GM12878 (cell line): Measurements from ENCODE around the gene UTF1. TPM values are rescaled to one million over a fixed set of nuclear protein-coding genes. Genes with fewer than 3 reads are reported as not detected.
A peak's percentile ranks its signal among the peaks of the same experiment; 100 is the strongest.

Experiments
- ATAC-seq: fragments of 200-7000 bp; cut with Tn5 transposase; 3 replicates; pipeline ENCODE4 v1.9.1; 2020; ENCODE audit warnings: mild to moderate bottlenecking, moderate library complexity
- BruUV-seq: library from RNA; stranded (reverse); fragments of 400-500 nt; replicated peaks from 2 replicates; lab custom pipeline; 2021; lab: Mats Ljungman, UMichigan
- CTCF ChIA-PET: fragments of 300-600 bp; sonication (Branson Sonifier 250); formaldehyde crosslinking; extraction: SDS; loops from one replicate; lab custom pipeline; 2021; ENCODE audit warnings: inconsistent platforms; lab: Yijun Ruan, JAX
- POLR2A ChIA-PET: fragments of 350-600 bp; formaldehyde crosslinking; extraction: SDS; loops from one replicate; lab custom pipeline; 2021; ENCODE audit warnings: inconsistent platforms; lab: Charles Lee
- RAD21 ChIA-PET: fragments of 300-600 bp; sonication (Branson Sonifier 250); formaldehyde crosslinking; loops from one replicate; lab custom pipeline; 2023; ENCODE audit warnings: antibody characterized with exemption; ENCODE audit not compliant: unreplicated experiment; lab: Charles Lee
- SMC1A ChIA-PET: fragments of 300-600 bp; sonication (Branson Sonifier 250); formaldehyde crosslinking; loops from one replicate; lab custom pipeline; 2023; ENCODE audit not compliant: unreplicated experiment, uncharacterized antibody; lab: Charles Lee
- DNase-seq: peaks from one replicate; pipeline ENCODE4 v3.0.0-alpha.2; 2011; ENCODE audit warnings: low read depth, low spot score
- FAIRE-seq: peaks from 3 replicates; lab custom pipeline; 2011; peaks lifted over from hg19 to GRCh38; lab: Jason Lieb, UNC
- H2AFZ ChIP-seq: 2 replicates; pipeline ENCODE4 v1.6.0; 2011; ENCODE audit warnings: low read depth, low read length, control low read depth; ENCODE audit not compliant: control insufficient read depth
- H3K27ac ChIP-seq: 2 replicates; pipeline ENCODE4 v1.5.1; 2011; ENCODE audit warnings: control low read depth; ENCODE audit not compliant: control insufficient read depth, insufficient read depth
- H3K27me3 ChIP-seq, 2 experiments: replicated peaks in 1 of 2; 2 replicates each; pipeline versions ENCODE4 v1.6.0 to v1.6.1; 2011; ENCODE audit warnings: low read length in 1 of 2; ENCODE audit not compliant: control insufficient read depth in 2 of 2, insufficient read depth in 2 of 2
- H3K36me3 ChIP-seq, 2 experiments: 2 replicates each; pipeline ENCODE4 v1.5.1; 2011; ENCODE audit warnings: low read length in 1 of 2; ENCODE audit not compliant: control insufficient read depth in 2 of 2, insufficient read depth in 2 of 2
- H3K4me1 ChIP-seq: 2 replicates; pipeline ENCODE4 v1.6.1; 2011; ENCODE audit warnings: mild to moderate bottlenecking, low read length, moderate library complexity, mixed read lengths; ENCODE audit not compliant: control insufficient read depth, insufficient read depth
- H3K4me2 ChIP-seq: 2 replicates; pipeline ENCODE4 v1.6.0; 2011; ENCODE audit warnings: control low read depth; ENCODE audit not compliant: control insufficient read depth, insufficient read depth
- H3K4me3 ChIP-seq: fragments of 200-600 bp; sonication (generic); 2 replicates; pipeline ENCODE4 v1.5.1; 2016
- H3K79me2 ChIP-seq: 2 replicates; pipeline ENCODE4 v1.6.0; 2011; ENCODE audit warnings: low read length; ENCODE audit not compliant: control insufficient read depth, insufficient read depth
- H3K9ac ChIP-seq: 2 replicates; pipeline ENCODE4 v1.8.0; 2011; ENCODE audit warnings: low read length, control low read depth, mixed read lengths; ENCODE audit not compliant: control insufficient read depth, insufficient read depth
- H3K9me3 ChIP-seq: replicated peaks from 3 replicates; pipeline ENCODE4 v1.5.1; 2011; ENCODE audit warnings: mild to moderate bottlenecking, low read length; ENCODE audit not compliant: control insufficient read depth, insufficient read depth
- H4K20me1 ChIP-seq: 2 replicates; pipeline ENCODE4 v1.6.0; 2011; ENCODE audit not compliant: control insufficient read depth, insufficient read depth
- ETV6 ChIP-seq, 2 experiments: fragments of 450-650 bp in 1 of 2; IDR thresholded peaks in 1 of 2; conservative IDR thresholded peaks in 1 of 2; 2 replicates each; pipeline ENCODE4 v1.6.1; 2014; ENCODE audit warnings: antibody characterized with exemption in 1 of 2, borderline replicate concordance in 1 of 2, low read depth in 1 of 2, mild to moderate bottlenecking in 1 of 2, moderate library complexity in 1 of 2
- EZH2 ChIP-seq: IDR thresholded peaks from 2 replicates; pipeline ENCODE4 v1.6.1; 2012; ENCODE audit warnings: low read depth, mild to moderate bottlenecking, control low read depth, inconsistent platforms, low read length, borderline replicate concordance; ENCODE audit not compliant: control insufficient read depth
- FOS ChIP-seq: IDR thresholded peaks from 3 replicates; pipeline ENCODE4 v1.6.1; 2011; ENCODE audit warnings: borderline replicate concordance; ENCODE audit not compliant: insufficient read length; ENCODE audit errors: extremely low read depth
- FOXM1 ChIP-seq: IDR thresholded peaks from 2 replicates; pipeline ENCODE4 v1.6.1; 2012; ENCODE audit warnings: low read depth, mild to moderate bottlenecking, inconsistent platforms, low read length, moderate library complexity
- IKZF2 ChIP-seq, 2 experiments: fragments of 450-650 bp; IDR thresholded peaks; 2 replicates each; pipeline ENCODE4 v1.6.1; 2017; ENCODE audit warnings: mild to moderate bottlenecking in 2 of 2, moderate library complexity in 2 of 2
- IRF4 ChIP-seq: IDR thresholded peaks from 2 replicates; pipeline ENCODE4 v1.6.1; 2011; ENCODE audit warnings: low read depth, low read length
- KDM1A ChIP-seq: fragments of 200-600 bp; sonication (generic); IDR thresholded peaks from 2 replicates; pipeline ENCODE4 v1.6.1; 2016; ENCODE audit warnings: borderline replicate concordance
- NR2C2 ChIP-seq: IDR thresholded peaks from 2 replicates; pipeline ENCODE4 v1.6.1; 2011; ENCODE audit warnings: borderline replicate concordance, low read depth; ENCODE audit not compliant: control insufficient read depth, insufficient read length
- SIX5 ChIP-seq: IDR thresholded peaks from 2 replicates; pipeline ENCODE4 v1.6.1; 2011; ENCODE audit warnings: mild to moderate bottlenecking, low read depth, low read length, moderate library complexity; ENCODE audit not compliant: severe bottlenecking
- ZBTB33 ChIP-seq: fragments of 450-650 bp; IDR thresholded peaks from 2 replicates; pipeline ENCODE4 v1.6.1; 2017; ENCODE audit warnings: mild to moderate bottlenecking
- ZNF622 ChIP-seq: fragments of 450-650 bp; IDR thresholded peaks from 2 replicates; pipeline ENCODE4 v1.6.1; 2017; ENCODE audit warnings: mild to moderate bottlenecking, inconsistent platforms
- WGBS: methylation state at CpG from one replicate; pipeline ENCODE4 v1.1.6; 2016; ENCODE audit warnings: low lambda C conversion rate; ENCODE audit not compliant: insufficient replicate concordance, insufficient coverage; ENCODE audit errors: missing lambda C conversion rate; 5-methylcytosine and 5-hydroxymethylcytosine counted together
- in situ Hi-C: fragments of 300-500 bp; cut with MboI; formaldehyde crosslinking; loops from 9 replicates; pipeline ENCODE4 v1.14.3; 2018; ENCODE audit warnings: mixed read lengths
- intact Hi-C: fragments of 100-400 bp; cut with micrococcal nuclease; formaldehyde crosslinking; loops from one replicate; pipeline ENCODE4 v1.14.2; 2022; ENCODE audit not compliant: unreplicated experiment
- polyA plus RNA-seq, 11 experiments: library from polyadenylated mRNA; depleted of rRNA in 4 of 11; unstranded in 6 of 11; stranded (reverse) in 5 of 11; fragments of >200 nt; fragmentation: Nextera tagmentation in 4 of 11; fragmentation: Illumina TruSeq in 1 of 11; extraction: Ambion mirVana in 4 of 11; extraction: Trizol in 1 of 11; gene quantifications; 1 replicate in 1 of 11; 2 replicates in 10 of 11; pipeline versions ENCODE4 v1.2.1 to v1.2.3, GENCODE V29; 2011 to 2016; ENCODE audit warnings: inconsistent platforms in 2 of 11, missing spikeins in 2 of 11, low read depth in 1 of 11
- total RNA-seq, 4 experiments: library from RNA; depleted of rRNA in 3 of 4; stranded (reverse); fragments of >200 nt in 3 of 4; fragmentation: Illumina TruSeq in 1 of 4; extraction: Trizol in 1 of 4; gene quantifications; 2 replicates each; pipeline versions ENCODE4 v1.2.1 to v1.2.3, GENCODE V29; 2013 to 2021

The UTF1 gene
- total and polyA plus RNA-seq, 10 of the 15 experiments (the other 5 are each of a cell fraction or from before 2014, with no cell fraction given), result not detected

- Histone ChIP-seq H2AFZ (no peak overlapping the region), H3K4me3 (no peak overlapping the region), H3K4me1 (peaks cover 30% of the 10 kb centered on the region), H3K79me2 (no peaks in the 10 kb centered on the region), H3K4me2 (no peak overlapping the region), H3K27ac (no peak overlapping the region), H3K36me3 (peaks cover 0 to 1% of the 10 kb centered on the region in 2 experiments; a peak in 1 of 4 replicates), H4K20me1 (no peaks in the 10 kb centered on the region), H3K27me3 (no peaks in the 10 kb centered on the region), H3K9me3 (no peaks in the 10 kb centered on the region)
- no peak for FAIRE-seq
- no TSS peak for BruUV-seq
- CTCF ChIA-PET, result interaction anchor here (1.0 kb wide), 1 partner anchor 44 kb away, joined by 3 read pairs; no protein-coding TSS in a partner anchor
- intact Hi-C loops (no loop called here), in situ Hi-C loops (no loop called here)
- 65% methylated on average over 12 of the region's 12 CpGs for WGBS
- POLR2A ChIA-PET, result no interaction called here
- SMC1A ChIA-PET, result interaction anchor here (1.5 kb wide), 1 partner anchor 70 kb away, joined by 4 read pairs; no protein-coding TSS in a partner anchor
- ATAC-seq, result no peak
- RAD21 ChIA-PET, result no interaction called here
- DNase-seq, result no peak
- no peak for TF ChIP-seq SIX5
- 0 out of 4 replicates have a peak, but pooled peaks of 1 of the 2 experiments have one; percentile 2 for TF ChIP-seq IKZF2 (IDR thresholded peaks at IDR 0.05)
- TF ChIP-seq, all 136 proteins: peak for 1
- no peak overlapping the region for H3K9ac ChIP-seq
Measured at GRCh38 chr10:133259602-133259989, 29.6 kb downstream of the UTF1 start.

DNA sequence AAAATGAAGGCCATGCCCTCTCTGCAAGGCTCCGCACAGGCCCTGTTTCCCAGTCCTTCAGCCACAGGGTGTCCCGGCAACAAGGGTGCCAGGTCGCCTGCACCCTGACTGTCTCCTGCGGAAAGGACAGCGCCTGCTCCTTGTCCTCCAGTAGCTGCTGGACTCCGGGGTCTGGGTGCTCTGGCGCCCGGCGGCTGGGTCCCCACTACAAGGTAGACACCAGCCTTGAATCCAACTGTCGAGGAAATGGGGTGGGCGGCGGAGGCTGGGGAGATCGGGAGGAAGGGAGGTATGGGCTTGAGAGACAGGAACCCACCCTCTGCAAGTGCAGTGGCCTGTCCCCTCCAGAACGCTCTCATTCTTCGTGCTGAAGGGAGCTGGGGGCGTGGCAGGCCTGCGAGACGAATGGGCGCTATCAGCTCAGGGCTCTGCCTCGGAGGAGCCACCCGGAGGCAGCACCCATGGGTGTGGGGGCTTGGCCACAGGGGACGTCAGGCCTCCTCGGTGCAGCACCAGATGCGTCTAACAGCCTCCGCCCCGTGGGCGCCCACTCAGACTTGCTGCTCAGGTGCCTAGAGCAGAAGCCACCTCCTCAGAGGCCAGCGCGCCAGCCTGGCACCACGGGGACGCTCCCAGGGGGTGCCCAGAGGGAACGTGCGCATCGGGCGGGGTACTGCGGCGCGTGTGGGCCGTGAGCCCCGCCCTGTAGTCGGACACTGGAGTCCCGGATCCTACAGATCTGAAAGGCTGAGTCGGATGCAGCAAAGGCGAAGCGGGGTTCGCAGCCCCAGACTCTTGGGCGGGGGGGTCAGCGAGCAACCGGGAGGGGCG lies 31.1 kb downstream of the UTF1 start:
- Histone ChIP-seq H3K4me1 (peaks cover 30% of the 10 kb centered on the region), H3K9me3 (no peaks in the 10 kb centered on the region), H3K79me2 (no peaks in the 10 kb centered on the region), H3K36me3 (peaks cover 0 to 1% of the 10 kb centered on the region in 2 experiments; a peak in 1 of 4 replicates), H3K27ac (peak overlapping the region; percentile 55), H3K27me3 (no peaks in the 10 kb centered on the region), H3K9ac (peak overlapping the region; percentile 34; the same call in 1 of the 2 replicates), H4K20me1 (no peaks in the 10 kb centered on the region), H2AFZ (peak overlapping the region; percentile 55), H3K4me3 (peak overlapping the region; percentile 83), H3K4me2 (peak overlapping the region; percentile 96)
- WGBS, result 17% methylated on average over 43 of the region's 50 CpGs
- ATAC-seq, result peak; percentile 85
- SMC1A ChIA-PET, result interaction anchor here (0.6 to 0.8 kb wide), 2 partner anchors 43 to 47 kb away, joined by 3 to 7 read pairs; no protein-coding TSS in a partner anchor
- no peak for FAIRE-seq
- DNase-seq, result no peak
- intact Hi-C loops (no loop called here), in situ Hi-C loops (no loop called here)
- CTCF ChIA-PET, result interaction anchor here (1.0 kb wide), 2 partner anchors 14 to 18 kb away, joined by 3 to 5 read pairs; no protein-coding TSS in a partner anchor
- POLR2A ChIA-PET, result interaction anchor here (0.6 to 1.0 kb wide), 2 partner anchors 15 to 129 kb away, joined by 3 to 4 read pairs; partner anchors contain the start of gene ADAM8
- BruUV-seq, result no TSS peak
- RAD21 ChIA-PET, result interaction anchor here (0.6 to 1.8 kb wide), 2 partner anchors 14 to 42 kb away, joined by 3 to 9 read pairs; no protein-coding TSS in a partner anchor
- no peak for TF ChIP-seq EZH2
- TF ChIP-seq FOXM1, result no peak
- TF ChIP-seq ETV6 (conservative IDR thresholded peaks at IDR 0.05 in 1 of 2, IDR thresholded peaks at IDR 0.05 in 1 of 2; ENCODE audit: borderline replicate concordance in 1 of 2, low read depth in 1 of 2), result no peak
- TF ChIP-seq FOS, result no peak
- TF ChIP-seq ZBTB33, result no peak
- TF ChIP-seq ZNF622, result no peak
- TF ChIP-seq IRF4, result no peak
- TF ChIP-seq NR2C2, result no peak
- TF ChIP-seq KDM1A, result no peak
